Nephron progenitor cell (in vitro differentiated cells): ENCODE results near the gene ARHGEF4.

ENCODE experiments used
- DNase-seq: peaks from one replicate; pipeline ENCODE4 v3.0.0; 2021
- H3K27ac Mint-ChIP-seq: 2 replicates; pipeline ENCODE4 v1.8.0; 2021; ENCODE audit warnings: mild to moderate bottlenecking, moderate library complexity, mixed read lengths
- H3K27me3 Mint-ChIP-seq: 2 replicates; pipeline ENCODE4 v1.8.0; 2021; ENCODE audit warnings: mild to moderate bottlenecking, low read depth, mixed read lengths; ENCODE audit not compliant: poor library complexity
- H3K36me3 Mint-ChIP-seq: 2 replicates; pipeline ENCODE4 v1.8.0; 2021; ENCODE audit warnings: low read depth, mixed read lengths
- H3K4me1 Mint-ChIP-seq: 2 replicates; pipeline ENCODE4 v1.8.0; 2021; ENCODE audit warnings: mixed read lengths
- H3K4me3 Mint-ChIP-seq: 2 replicates; pipeline ENCODE4 v1.8.0; 2021; ENCODE audit warnings: mild to moderate bottlenecking, moderate library complexity, mixed read lengths
- H3K9me3 Mint-ChIP-seq: 2 replicates; pipeline ENCODE4 v1.8.0; 2021; ENCODE audit warnings: mild to moderate bottlenecking, moderate library complexity, mixed read lengths
- CTCF ChIP-seq: fragments of 200-600 bp; sonication (generic); IDR thresholded peaks from 2 replicates; pipeline ENCODE4 v1.5.0; 2021; ENCODE audit warnings: antibody characterized with exemption

ARHGEF4 gene

GRCh38 chr2:130805613-130806012, 31.1 kb upstream of the ARHGEF4 start:
- H3K27me3 Mint-ChIP-seq = peaks cover 23% of the 10 kb centered on the region
- H3K4me1 Mint-ChIP-seq = no peaks in the 10 kb centered on the region
- no peak for DNase-seq
- no peaks in the 10 kb centered on the region for H3K9me3 Mint-ChIP-seq
- H3K4me3 Mint-ChIP-seq = no peak overlapping the region
- no peaks in the 10 kb centered on the region for H3K36me3 Mint-ChIP-seq
- H3K27ac Mint-ChIP-seq = no peak overlapping the region
- TF ChIP-seq CTCF = no peak

- Mint-ChIP-seq H3K9me3 (no peaks in the 10 kb centered on the region), H3K36me3 (no peaks in the 10 kb centered on the region), H3K4me3 (no peak overlapping the region), H3K4me1 (no peaks in the 10 kb centered on the region), H3K27ac (no peak overlapping the region), H3K27me3 (peaks cover 17% of the 10 kb centered on the region)
- DNase-seq = no peak
- no peak for TF ChIP-seq CTCF
Measured at GRCh38 chr2:130806370-130806769, 30.3 kb upstream of the ARHGEF4 start.

GRCh38 chr2:130807659-130808385, 28.9 kb upstream of the ARHGEF4 start:
- no peaks in the 10 kb centered on the region for H3K4me1 Mint-ChIP-seq
- no peaks in the 10 kb centered on the region for H3K36me3 Mint-ChIP-seq
- TF ChIP-seq CTCF = no peak
- no peak overlapping the region for H3K27ac Mint-ChIP-seq
- H3K9me3 Mint-ChIP-seq = no peaks in the 10 kb centered on the region
- H3K4me3 Mint-ChIP-seq = no peak overlapping the region
- no peak for DNase-seq
- peaks cover 22% of the 10 kb centered on the region for H3K27me3 Mint-ChIP-seq

- Mint-ChIP-seq H3K9me3 (no peaks in the 10 kb centered on the region), H3K4me3 (no peak overlapping the region), H3K4me1 (peaks cover 4% of the 10 kb centered on the region), H3K27me3 (peaks cover 22% of the 10 kb centered on the region), H3K36me3 (no peaks in the 10 kb centered on the region), H3K27ac (no peak overlapping the region)
- no peak for TF ChIP-seq CTCF
- DNase-seq = no peak
Measured at GRCh38 chr2:130808482-130809268, 28.0 kb upstream of the ARHGEF4 start.

- Mint-ChIP-seq H3K4me1 (peaks cover 12% of the 10 kb centered on the region), H3K27ac (no peak overlapping the region), H3K4me3 (no peak overlapping the region), H3K36me3 (no peaks in the 10 kb centered on the region), H3K27me3 (peaks cover 22% of the 10 kb centered on the region), H3K9me3 (no peaks in the 10 kb centered on the region)
- no peak for DNase-seq
- TF ChIP-seq CTCF = no peak
Measured at GRCh38 chr2:130810490-130810889, 26.2 kb upstream of the ARHGEF4 start.
